WTC11 (cell line): ENCODE data around the gene SLC2A4RG.

Experiments
- ATF3 ChIP-seq: sonication (generic); formaldehyde crosslinking; conservative IDR thresholded peaks from 2 replicates; pipeline ENCODE4 v1.8.1; 2022; ENCODE audit warnings: mild to moderate bottlenecking, missing genetic modification reagents
- CTCF ChIP-seq: fragments of 200-600 bp; IDR thresholded peaks from 2 replicates; pipeline ENCODE4 v1.8.0; 2022; ENCODE audit warnings: antibody characterized with exemption
- PRDM15 ChIP-seq: sonication (generic); formaldehyde crosslinking; IDR thresholded peaks from 2 replicates; pipeline ENCODE4 v1.8.0; 2022; ENCODE audit warnings: missing genetic modification reagents
- ZNF138 ChIP-seq: sonication (generic); formaldehyde crosslinking; conservative IDR thresholded peaks from 2 replicates; pipeline ENCODE4 v1.8.1; 2022; ENCODE audit warnings: mild to moderate bottlenecking, moderate library complexity, missing genetic modification reagents

GRCh38 chr20:63767456-63767855, 27.9 kb downstream of the SLC2A4RG start:
- TF ChIP-seq CTCF (no peak), PRDM15 (no peak), ATF3 (CRISPR knock-in tag) (no peak), ZNF138 (CRISPR knock-in tag) (no peak)
